Nucleus accumbens (tissue), 56 donors: ENCODE data around the gene NOC4L.

Experiments
- DNase-seq, 56 donors: peaks; one replicate each; lab custom pipeline; 2025; lab: John Stamatoyannopoulos, UW

NOC4L gene

DNA sequence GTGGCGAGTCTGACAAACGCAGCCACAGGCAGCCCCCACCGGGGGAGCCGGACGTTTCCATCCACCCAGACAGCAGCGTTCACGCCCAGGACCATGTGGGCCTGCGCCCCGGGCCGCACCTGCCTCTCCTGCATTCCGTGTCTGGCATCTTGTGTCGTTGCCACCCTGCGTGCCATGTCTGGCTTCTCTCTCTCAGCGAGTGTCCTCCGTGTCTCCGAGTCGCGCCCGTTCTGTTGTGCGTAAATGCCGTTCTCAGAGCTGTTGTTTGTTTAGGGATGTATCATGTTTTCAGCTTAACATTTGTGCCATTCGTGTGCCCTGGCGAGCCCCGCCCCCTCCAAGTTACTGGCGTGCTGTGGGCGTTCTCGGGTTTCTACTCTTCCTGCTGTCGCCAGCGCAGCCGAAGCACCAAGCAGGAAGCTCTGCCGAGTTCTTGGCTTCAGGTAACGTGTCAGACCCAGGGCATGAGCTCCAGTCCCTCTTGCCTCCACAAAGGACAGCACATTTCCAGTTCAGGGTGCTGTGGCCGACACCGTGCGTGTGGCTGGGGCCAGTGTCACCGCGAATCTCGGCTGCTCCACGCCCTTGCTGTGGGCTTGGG, 34.6 kb downstream of the NOC4L start:
- DNase-seq: no peak

DNA sequence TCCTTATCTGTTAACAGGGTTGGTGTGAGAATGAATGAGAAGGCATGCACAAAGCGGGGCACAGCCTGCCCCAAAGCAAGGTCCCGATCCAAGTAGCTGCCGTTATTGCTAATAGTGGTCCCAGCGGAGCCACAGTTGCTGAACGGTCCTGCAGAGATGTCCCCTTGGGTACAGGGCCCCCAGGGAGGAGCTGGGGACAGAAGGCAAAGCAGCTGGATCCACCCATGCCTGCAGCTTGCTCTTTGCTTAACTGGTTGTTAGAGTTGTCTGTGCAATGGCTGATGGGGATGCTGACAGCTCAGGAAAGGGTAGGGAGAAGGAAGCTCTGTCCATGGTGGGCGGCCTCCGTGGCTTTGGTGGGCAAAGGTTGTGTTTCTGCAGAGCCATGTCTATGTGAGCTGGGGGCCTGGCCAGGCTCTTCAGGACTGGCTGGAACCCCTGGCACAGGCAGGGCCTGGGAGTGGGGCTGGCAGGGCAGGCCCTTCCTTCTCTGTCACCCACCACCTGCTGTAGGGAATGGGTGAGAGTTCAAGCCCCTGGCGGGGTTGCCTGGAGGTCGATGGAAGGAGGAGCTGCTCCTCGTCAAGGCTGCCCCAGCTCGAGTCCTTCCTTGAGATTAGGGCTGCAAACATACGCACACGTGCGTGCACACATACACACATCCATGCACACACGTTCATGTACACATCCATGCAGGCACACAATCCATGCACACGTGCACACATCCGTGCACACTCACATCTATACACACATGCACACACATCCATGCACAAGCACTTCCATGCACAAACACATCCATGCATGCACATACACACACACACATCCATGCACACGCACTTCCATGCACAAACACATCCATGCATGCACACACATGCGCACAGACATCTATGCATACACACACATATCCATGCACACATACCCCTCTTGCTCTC, 35.4 kb downstream of the NOC4L start:
- no peak for DNase-seq

DNA sequence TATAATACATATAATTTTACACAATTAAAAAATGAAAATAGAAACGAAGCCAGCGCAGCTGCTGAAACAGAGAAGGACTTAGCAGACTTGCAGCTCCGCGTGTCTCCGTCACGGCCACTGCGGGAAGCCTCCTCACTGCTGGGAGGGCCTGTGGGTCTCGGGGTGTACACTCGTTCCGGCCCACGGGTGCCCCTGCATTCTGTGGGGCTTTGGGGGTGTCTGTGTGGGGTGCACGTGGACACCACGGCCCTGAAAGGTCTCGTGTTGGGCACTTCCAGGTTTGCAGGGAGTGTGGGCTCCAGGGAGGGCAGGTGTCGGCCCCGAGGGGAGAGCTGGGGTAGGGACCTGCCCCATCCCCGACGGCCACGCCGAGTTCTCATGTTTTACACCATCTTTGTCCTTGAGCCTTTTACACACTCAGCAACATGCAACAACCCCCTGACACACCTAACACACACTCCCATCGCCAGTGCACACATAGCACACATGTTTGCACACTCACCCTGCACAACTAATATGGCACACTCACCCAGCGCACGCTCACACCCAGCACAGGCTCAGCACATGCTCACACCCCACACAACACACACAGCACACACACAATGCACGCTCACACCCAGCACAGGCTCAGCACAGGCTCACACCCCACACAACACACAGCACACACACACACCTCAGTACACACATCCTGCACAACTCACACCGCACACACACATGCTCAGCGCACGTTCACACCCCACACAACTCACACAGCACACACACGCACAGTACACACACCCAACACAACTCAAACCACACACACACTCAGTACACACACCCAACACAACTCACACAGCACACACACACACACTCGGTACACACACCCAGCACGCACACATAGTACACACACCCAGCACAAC, 36.6 kb downstream of the NOC4L start:
- DNase-seq: no peak

DNA sequence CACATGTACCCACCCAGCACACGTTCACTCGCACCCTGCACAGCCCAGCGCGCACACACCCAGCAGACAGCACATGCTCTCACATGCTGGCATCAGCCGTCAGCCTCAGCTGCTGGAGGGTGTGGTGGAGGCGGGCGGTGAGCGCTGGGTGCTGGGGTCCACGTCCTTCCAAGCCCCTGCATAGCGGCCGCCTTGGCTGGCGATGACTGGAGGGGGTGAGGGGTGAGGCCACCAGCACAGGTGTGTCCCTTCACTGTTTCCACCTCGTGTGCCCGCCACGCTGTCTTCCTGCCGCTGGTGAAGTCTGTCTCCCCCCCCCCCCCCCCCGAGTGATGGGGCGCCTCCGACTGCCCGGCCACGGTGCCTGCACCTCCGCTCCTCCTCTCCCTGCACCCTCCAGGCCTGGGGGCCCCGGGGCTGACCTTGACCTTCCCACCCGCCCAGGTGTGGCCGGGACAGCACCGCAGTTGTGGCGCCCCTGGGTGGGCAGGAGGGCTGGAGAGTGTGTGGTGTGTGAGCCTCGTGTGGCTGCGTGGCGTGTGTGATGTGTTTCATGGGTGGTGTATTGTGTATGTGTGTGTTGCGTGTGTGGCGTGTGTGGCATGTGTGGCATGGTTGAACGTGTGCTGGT, 37.4 kb downstream of the NOC4L start:
- DNase-seq: no peak

DNA sequence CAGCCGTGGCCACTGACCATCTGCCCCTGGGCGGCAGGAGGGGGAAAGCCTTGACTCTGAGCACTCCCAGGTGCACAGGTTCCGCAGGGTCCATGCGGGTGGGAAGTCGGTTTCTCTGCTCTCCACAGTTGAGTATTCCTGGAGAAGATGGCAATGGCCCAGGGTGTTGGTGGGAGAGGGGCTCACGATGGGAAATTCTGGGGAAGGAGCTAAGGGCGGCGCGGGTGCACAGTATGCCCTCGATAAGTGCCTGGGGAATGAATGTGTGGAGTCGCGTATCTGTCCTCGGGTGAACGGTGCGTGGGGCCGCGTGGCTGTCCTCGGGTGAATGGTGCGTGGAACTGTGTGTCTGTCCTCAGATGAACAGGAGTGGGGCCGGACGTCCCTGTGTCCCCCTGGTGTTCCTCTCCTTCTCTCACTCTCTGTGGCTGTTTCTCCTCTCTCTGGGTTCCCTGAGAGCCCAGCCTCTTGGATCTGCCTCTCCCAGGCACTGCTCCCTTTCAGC, 38.0 kb downstream of the NOC4L start:
- DNase-seq: no peak

DNA sequence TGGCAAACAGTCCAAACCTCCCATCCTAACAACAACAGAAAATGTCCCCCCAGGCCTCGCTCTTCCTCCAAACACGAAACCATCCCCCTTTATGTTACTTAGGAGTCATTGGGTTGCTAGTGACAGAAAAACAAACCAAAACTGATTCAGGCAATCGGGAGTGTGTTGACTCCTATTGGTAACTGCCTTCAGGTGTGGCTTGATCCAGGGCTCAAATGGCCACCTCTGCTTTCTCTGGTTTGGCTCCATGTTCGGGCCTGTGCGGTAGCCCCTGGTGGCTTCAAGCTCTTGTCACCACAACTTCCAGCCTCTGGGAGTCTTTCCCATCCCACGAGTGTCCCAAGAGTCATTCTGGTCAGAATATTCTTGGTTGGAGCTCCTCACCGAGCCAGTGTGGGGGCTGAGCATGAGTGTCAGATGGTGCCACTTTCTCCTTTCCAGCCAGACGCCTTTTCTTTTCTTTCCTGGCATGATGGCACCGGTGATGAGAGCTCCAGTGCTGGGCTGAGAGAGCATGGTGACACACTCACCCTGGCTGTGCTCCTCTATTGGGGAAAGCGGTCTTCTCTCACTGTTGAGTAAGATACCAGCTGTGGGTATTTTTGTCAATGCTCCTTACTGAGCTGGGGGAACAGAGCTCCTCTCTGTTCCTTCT, 38.6 kb downstream of the NOC4L start:
- DNase-seq: no peak

DNA sequence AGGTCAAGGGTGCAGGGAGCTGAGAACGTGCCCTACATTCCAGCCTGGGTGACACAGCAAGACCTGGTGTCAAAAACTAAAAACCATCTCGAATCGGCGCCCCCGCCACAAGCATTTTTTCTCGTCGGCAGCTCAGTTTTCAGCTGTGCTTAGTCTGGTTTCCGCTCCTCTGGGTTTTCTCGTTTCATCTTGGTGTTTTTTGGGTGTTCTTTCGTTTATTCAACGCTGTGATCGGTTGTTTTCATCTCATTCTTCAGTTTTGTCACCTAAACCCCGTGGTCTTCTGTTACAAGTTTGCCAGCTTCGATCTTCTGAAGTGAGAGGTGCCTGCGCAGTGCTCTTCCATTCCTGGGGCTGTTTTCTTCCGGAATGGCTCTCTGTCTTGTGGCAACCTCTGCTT, 41.4 kb downstream of the NOC4L start:
- no peak for DNase-seq

DNA sequence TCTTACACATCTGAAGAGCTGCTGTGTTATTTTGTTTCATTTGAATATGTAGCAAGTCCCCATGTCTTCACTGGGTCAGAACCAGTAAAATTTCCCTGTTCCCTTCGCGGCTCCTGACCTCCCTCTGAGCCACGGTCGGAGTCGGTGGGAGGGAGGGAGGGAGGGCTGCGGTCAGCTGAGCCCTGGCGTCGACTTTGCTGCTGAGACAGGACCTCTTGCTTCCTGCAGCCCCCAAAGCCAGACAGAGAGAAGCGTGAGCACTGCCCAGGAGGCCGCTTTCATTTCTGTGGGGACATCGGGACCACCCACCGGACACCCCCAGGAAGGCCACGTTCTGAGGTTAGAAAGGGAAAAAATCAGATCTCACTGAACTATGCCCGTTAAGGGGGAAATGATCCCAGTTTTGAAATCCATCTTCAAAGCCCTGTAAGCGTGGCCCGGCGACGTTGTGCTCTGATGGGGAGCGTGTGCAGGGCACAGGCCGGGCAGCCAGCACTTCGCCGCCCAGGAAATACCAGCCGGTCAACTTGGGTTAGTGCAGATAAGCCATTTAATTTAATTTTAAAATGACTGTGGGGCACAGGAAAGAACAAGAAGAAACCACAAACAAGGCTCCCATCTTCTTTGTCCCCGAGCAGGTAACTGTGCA, 42.1 kb downstream of the NOC4L start:
- DNase-seq: no peak

DNA sequence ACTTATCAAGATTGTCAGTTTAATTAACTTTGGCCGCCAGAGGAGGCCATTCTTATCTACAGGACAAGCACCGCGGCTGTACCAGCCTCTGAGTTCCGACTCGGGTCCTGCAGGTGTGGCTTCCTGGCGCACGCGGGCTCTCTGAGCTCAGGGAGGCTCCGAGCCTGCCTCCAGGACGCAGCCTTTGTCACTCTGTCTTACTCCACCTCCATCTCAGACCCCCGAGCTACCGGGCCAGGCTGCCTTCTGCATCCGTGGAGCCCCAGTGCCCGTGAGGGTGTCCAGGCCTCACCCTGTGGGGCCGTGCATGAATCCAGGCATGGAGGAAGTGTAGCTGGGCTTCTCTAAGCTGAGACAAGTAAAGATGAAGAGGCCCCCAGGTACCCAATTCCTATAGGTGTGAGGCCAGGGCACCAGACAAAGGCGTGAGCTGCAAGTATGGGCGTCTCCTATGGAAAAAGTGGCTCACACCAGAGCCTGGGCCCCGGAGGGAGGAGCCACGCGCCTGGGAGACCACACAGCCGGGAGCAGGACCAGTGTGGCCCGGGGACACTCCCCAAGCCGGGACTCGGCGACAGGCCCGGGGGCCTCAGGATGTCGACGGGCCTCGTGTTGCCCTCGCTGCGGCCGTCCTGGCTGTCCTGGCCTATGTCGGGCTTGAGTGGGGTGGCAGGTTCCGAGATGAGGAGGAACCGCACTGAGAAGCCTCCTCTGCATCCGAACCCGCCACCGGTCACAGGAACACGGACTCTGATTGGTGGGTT, 42.8 kb downstream of the NOC4L start:
- DNase-seq: no peak

DNA sequence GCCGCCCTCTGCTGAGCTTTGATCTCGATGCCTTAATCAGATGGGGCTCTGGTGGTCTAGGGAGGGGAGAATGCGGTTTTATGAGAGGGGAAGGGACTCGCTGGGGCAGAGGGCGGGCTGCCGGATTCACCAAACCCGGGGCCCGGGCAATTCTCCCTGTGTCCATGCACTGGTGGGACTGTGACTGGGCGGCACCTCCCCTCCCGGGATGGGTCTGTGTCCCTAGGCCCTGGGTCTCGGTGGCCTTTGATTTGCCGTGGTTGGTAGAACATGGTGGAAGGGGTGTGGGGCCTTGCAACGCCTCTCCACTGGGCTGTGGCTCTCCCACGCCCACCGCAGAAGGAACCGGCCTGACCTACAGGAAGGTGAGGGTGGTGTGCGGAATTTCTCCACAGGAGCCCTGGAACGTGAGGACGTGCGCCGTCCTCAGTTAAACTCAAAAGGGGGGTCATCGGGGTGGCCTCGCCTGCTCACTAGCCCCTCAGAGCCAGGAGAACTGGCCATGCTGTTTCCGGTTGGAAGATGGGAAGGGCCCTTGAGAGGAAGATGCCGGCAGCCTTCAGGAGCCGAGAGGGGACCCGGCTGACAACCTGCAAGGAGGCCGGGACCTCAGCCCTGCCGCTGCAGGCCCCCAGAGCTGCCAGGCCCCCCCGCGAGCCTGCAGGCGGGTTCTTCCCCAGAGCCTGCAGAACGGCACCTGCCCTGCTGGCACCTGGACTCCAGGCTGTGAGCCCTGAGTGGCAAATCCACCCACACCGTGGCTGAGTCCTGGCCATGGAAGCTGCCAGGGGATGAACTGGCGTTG, 43.6 kb downstream of the NOC4L start:
- no peak for DNase-seq

DNA sequence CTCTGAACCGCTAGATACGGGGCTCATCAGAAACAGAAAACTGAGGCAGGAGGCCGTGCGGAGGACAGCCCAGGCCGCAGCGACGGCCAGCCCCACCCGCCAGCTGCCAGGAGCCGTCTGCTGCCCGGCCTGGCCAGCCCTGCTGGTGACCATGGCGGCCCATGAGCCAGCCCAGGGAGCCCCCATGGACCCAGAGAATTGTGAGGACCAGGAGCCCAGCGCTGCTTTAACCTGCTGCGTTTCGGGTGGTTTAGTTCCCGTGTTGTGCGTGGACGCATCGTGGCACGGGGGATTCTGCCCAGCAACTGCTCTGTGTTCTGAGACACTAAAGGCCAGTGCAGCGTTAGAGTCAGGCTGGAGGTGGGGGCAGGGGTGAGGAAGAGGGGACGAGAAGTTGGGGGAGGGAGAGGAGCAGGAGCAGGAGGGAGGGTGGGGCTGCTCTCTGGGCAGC, 44.2 kb downstream of the NOC4L start:
- no peak for DNase-seq

DNA sequence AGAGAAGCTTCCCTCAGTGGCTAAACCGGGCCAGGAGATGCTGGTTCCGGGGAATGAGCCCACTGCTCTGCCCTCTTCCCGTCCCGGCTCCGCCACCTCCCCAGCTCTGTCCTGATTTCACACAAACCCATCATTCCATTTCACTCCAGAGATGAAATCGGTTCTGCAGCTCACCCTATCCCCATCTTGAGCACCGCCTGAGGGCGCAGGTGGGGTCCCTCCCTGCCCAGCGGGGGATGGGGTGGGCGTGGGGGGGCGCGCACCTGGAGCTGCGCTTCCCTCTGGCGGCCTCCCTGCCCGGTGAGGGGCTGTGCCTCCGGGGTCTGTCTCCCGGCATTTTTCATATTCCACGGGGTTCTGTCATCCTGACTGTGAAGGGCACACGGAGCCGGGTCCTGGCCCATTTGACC, 44.7 kb downstream of the NOC4L start:
- no peak for DNase-seq

DNA sequence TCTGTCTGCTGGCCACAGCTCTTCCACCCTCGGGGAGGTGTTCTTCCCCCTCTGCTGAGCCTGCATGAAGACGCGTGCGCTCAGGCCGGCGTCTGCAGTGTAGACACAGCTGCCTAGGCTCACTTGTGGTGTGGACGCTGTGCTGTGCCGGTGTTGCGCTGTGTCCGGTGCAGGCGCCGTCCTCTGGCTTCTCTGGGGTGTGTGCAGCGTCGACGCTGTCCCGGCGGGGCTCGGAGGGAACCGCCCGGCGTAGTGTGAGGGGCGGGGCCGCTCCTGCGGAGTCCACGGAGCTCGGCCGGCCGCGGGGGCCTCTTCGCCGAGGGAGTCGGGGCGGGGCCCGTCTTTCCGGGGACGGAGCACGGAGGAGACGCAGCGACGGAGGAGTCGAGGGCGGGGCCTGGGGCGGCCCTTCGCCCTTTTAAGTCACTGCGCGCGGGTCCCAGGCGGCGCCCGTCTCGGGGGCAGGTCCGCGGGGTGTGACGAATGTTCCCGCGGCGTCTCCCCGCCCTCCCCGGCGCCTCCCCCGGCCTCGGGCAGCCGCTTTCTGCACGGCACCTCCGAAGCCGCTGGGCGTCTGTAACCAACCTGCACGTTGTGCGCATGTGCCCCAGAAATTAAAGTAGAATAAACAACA, 45.2 kb downstream of the NOC4L start:
- DNase-seq: peak in 42 of 56 donors; percentile 6 to 81 (median 38)

DNA sequence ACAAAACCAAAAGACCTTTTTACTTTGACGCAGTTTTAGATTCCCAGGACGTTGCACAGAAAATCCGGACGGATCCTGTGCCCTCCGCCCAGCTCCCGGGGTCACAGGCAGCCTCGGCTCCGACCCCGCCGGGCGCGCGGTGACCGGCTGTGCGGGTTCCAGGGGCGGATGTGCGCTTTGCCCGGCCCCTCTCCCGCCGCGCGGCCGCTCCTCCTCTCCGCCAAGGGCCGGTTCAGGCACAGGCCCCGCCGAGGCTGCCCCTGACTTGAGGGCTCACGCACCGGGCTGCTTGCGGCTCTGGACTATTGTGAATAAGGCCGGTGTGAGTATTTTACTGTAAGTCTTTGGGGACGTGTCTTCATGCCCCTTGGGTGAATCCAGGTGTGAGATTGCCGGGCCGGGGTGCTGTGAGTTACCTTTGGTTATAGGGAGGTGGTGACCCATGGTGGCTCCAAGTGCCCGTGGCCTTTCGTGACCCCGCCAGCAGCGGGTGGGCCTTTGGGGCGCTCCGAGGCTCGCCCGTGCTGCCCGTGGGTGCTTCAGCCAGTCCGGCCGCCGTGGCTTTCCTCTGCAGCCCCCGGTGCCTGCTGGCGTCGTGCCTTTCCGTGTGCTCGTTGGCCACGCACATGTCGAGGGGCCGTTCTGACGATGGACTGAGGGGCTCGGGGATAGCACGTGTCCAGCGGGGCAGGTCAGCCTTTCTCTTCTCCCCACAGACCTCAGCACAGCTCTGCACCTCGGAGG, 45.9 kb downstream of the NOC4L start:
- DNase-seq: no peak

DNA sequence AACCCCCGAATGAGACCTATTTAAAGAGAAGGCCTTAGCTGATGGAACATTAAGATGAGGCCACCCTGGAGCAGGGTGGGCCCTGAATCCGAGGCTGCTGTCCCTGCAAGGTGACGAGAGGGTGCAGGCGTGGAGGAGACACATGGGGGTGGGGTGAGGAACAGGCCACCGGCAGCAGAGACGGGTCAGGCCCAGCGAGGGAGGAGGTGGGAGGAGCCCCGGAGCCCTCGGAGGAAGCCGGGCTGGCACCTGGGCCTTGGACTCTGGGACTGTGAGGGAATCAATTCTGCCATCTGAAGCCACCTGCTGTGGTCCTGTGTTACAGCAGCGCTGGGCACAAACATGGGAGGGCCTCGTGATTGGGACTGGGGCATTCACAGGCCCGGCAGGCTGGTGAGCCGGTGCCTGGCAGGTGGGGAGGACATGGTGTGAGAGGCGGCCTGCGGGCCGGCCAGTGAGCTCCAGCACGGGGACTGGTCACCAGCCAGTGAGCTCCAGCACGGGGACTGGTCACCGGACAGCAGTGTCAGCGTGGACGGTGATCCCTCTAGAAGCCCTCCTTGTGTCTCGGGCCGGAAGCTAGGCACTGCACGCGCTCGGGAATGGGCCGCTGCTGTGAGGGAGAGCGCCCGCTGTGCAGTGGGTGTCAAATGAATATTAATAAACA, 46.7 kb downstream of the NOC4L start:
- DNase-seq: no peak
